GM19099 (cell line): ENCODE data around the gene SYT9.

Source experiments
- POLR2A ChIP-seq: IDR thresholded peaks from 3 replicates; pipeline ENCODE4 v1.6.1; 2011; ENCODE audit warnings: low read depth; ENCODE audit not compliant: insufficient read length; ENCODE audit errors: extremely low read depth

The SYT9 gene

GRCh38 chr11:7514099-7514591, 262.4 kb downstream of the SYT9 start:
- no peak for TF ChIP-seq POLR2A

DNA sequence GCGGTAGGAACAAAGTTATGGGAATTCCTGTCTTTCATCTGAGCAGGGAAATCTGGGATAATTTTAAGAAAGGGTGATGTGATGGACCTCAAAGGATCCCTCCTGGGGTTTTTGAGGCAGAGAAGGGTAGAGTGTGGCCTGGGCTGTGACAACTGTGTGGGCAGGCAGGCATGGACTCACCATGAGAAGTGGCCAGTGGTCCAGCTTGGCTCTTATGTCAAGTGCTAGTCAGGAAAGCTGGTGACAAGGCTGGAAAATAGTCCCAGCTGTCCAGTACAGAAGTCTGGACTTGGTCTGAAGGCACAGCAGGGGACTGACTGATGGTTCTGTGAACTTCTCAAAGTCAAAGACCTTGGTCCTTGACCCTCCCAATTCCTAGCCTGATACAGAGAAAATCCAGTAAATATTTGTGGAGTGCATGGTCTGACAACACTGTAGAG, 263.8 kb downstream of the SYT9 start:
- no peak for TF ChIP-seq POLR2A

GRCh38 chr11:7516475-7516874, 264.8 kb downstream of the SYT9 start:
- no peak for TF ChIP-seq POLR2A
